22Rv1 (cell line): ENCODE data around the gene WDR1.

Experiments used
- H3K27ac ChIP-seq: fragments of 450-650 bp; 2 replicates; pipeline ENCODE4 v1.5.1; 2017
- ZFX ChIP-seq: fragments of 450-650 bp; IDR thresholded peaks from 2 replicates; pipeline ENCODE4 v1.6.1; 2017; ENCODE audit warnings: antibody characterized with exemption, borderline replicate concordance
- TF ChIP-seq, protein P1 (sequence below): fragments of 450-650 bp; IDR thresholded peaks from 2 replicates; pipeline ENCODE4 v1.5.1; 2017; ENCODE audit warnings: mild to moderate bottlenecking

The WDR1 gene

DNA sequence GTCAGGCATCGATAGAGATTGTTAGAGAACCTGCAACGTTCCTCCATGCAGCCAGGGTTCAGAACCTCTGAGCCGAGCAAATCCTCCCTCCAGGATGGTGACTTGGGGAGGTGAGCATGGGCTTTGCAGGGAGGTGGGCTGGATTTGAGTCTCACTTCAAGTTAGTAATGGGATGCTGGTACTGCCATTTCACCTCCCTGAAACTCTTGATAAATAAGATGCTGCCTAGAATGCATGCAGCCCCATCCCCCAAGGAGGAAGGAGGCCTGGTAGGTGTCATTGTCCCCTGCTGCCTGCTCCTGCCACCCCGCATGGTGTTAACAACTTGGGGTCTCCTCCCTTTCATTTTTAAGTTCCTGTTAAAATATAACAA lies 59.6 kb downstream of the WDR1 start:
- TF ChIP-seq ZFX = no peak
- TF ChIP-seq, protein P1, sequence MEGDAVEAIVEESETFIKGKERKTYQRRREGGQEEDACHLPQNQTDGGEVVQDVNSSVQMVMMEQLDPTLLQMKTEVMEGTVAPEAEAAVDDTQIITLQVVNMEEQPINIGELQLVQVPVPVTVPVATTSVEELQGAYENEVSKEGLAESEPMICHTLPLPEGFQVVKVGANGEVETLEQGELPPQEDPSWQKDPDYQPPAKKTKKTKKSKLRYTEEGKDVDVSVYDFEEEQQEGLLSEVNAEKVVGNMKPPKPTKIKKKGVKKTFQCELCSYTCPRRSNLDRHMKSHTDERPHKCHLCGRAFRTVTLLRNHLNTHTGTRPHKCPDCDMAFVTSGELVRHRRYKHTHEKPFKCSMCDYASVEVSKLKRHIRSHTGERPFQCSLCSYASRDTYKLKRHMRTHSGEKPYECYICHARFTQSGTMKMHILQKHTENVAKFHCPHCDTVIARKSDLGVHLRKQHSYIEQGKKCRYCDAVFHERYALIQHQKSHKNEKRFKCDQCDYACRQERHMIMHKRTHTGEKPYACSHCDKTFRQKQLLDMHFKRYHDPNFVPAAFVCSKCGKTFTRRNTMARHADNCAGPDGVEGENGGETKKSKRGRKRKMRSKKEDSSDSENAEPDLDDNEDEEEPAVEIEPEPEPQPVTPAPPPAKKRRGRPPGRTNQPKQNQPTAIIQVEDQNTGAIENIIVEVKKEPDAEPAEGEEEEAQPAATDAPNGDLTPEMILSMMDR = no peak
- H3K27ac ChIP-seq = no peak overlapping the region

DNA sequence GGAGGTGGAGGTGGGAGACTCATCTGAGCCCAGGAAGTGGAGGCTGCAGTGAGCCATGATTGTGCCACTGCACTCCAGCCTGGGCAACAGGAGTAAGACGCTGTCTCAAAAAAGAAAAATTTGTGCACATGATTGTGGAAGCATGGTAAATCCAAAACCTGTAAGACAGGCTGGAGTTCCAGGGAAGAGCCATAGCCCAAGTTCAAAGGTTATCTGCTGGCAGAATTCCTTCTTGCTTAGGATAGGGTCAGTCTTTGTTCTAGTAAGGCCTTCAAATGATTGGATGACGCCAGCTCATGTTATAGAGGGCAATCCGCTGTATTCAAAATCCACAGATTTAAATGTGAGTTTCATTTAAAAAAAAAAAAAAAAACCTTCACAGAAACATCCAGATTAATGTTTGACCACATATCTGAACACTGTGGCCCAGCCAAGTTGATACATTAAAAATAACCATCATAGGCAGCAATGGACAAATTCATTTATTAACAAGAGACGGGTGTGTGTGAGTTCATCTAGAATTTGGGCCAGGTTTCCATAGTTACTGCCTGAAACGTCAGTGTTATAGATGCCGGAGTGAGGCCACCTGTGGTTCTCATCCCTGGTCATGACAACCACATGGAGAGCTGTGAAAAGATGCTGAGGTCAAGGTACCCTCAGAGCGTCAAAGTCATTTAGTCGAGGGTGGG lies 60.1 kb downstream of the WDR1 start:
- no peak overlapping the region for H3K27ac ChIP-seq
- no peak for TF ChIP-seq ZFX
- TF ChIP-seq, protein P1 = no peak

DNA sequence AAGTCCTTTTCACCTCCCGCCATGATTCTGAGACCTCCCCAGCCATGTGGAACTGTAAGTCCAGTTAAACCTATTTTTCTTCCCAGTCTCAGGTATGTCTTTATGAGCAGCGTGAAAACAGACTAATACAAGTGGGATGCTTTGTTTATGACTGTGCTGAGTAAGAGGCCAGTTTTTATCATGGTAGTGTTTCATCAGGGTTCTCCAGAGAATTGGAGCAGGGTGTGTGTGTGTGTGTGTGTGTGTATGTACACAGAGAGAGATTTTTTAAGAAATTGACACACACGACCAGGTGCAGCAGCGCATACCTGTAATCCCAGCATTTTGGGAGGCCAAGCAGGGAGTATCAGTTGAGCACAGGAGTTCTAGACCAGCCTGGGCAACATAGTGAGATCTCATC lies 60.7 kb downstream of the WDR1 start:
- no peak overlapping the region for H3K27ac ChIP-seq
- no peak for TF ChIP-seq ZFX
- TF ChIP-seq, protein P1 = no peak

DNA sequence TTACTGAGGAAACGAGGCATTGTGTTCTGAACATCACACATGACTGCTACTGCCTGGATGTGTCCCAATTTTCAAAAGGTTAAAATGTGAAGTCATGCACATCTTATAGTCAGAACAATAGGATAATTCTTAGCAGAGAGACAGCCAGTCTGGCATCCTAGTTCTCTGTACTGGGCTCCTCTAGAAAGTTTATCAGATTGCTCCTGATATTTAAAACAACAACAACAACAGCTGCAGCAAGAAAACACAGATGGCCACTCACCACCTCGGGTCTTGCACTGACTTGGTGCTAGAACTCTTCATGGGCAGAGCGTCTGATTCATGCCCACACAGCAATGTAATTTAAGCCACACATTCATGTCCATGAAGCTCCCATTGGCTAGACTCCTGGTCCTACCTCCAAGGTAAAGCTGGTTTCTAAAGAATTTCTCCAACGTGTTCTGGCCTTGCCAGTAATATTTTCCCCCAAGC lies 62.0 kb downstream of the WDR1 start:
- no peak for TF ChIP-seq ZFX
- TF ChIP-seq, protein P1 = no peak
- no peak overlapping the region for H3K27ac ChIP-seq

DNA sequence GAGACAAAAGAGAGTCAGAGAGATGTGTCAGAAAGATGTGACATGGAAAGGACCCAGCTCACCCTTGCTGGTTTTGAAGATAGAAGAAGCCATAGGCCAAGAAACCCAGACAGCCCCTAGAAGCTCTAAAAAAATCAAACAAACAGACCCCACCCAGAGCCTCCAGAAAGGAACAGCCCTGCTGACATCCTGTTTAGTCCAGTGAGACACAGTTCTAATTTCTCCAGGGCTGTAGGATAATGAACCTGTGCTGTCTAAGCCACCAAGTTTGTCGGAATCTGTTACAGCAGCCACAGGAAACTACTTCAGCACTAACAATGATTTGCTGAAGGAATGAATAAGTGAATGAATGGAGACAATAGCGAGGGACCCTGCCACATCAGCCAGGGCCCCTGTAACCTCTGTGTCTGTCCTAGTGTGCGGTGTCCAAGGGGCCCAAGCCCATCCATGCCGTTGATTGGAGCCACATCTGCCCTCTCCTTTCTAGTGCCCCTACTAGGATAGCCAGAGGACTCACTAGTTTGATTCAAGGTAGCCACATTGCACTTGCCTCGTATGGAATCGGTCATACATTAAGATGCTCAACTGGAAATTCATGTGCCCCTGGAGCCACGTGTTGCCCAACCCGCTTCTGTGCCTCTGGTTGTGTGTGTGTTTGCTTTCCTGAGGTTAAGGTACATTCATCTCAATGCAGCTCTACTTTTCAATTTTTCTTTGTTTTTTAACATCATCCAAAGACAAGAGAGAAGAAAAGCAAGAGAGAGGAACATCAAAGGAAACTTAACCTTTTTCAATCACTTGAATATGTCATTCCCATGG lies 62.8 kb downstream of the WDR1 start:
- TF ChIP-seq, protein P1 = no peak
- no peak for TF ChIP-seq ZFX

DNA sequence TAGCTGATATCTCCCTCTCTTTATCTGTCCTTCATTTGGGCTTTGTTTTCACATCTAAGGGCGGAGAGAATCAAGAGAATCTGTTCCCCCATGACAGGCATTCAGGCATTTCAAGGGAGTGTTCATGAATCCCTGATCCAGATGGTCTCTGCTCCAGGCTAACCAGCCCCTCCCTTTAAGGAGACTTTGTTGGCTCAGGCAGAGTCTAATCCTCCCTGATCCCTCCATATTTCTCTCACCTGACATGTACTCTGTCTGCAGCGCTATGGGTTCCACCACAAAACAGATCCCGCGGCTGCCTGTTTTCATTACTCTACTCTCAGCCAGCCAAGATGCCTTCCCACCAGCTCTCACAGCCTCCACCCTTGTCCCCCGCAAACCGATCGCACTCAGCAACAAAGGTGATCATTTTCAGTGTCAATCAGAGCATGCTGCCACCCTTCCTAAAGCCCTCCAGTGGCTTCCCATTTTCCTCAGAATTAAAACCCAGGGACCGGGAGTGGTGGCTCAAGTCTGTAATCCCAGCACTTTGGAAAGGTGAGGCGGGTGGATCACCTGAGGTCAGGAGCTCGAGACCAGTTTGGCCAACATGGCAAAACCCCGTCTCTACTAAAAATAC lies 65.0 kb downstream of the WDR1 start:
- H3K27ac ChIP-seq = no peak overlapping the region
- TF ChIP-seq ZFX = no peak

More for the DNA sequence above, 62.8 kb downstream of the WDR1 start:
- H3K27ac ChIP-seq = no peak overlapping the region

DNA sequence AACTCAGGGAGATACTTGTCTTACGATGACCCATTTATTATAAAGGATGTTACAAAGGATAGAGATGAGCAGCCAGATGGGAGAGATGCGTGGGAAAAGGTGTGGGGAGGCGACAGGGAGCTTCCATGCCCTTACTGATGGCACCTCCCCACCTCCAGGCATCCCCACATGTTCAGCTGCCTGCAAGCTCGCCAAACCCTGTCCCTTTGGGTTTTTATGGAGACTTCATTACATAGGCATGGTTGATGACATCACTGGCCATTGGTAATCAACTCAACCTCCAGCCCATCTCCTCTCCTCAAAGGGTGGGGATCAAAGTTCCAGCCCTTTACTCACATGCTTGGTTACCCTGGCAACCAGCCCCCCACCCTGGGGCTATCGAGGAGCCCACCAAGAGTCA lies 65.9 kb downstream of the WDR1 start:
- no peak overlapping the region for H3K27ac ChIP-seq
- TF ChIP-seq ZFX = no peak
- TF ChIP-seq, protein P1 = no peak
